CD4-positive, alpha-beta memory T cell (primary cell): Measurements from ENCODE around the gene PTPN5. TPM values are rescaled to one million over a fixed set of nuclear protein-coding genes. Genes with fewer than 3 reads are reported as not detected.

ENCODE experiments used
- CTCF ChIA-PET: fragments of 350-600 bp; sonication (Branson Sonifier 250); formaldehyde crosslinking; loops from one replicate; lab custom pipeline; 2021; ENCODE audit warnings: inconsistent platforms; ENCODE audit not compliant: partially characterized antibody; lab: Charles Lee
- POLR2A ChIA-PET: fragments of 350-600 bp; sonication (Branson Sonifier 250); formaldehyde crosslinking; loops from one replicate; lab custom pipeline; 2021; ENCODE audit not compliant: partially characterized antibody; lab: Charles Lee
- DNase-seq, 5 donors: peaks; one replicate each; pipeline versions ENCODE4 v3.0.0 to v3.0.0-alpha.2; 2020 to 2022; ENCODE audit warnings: mixed read lengths in 1 of 5
- H3K27ac ChIP-seq: one replicate; pipeline ENCODE4 v1.7.0; 2013; ENCODE audit warnings: low read depth, low read length
- H3K27me3 ChIP-seq: 2 replicates; pipeline ENCODE4 v1.7.0; 2013; ENCODE audit warnings: mild to moderate bottlenecking, low read length, moderate library complexity; ENCODE audit not compliant: insufficient read depth
- H3K36me3 ChIP-seq: 2 replicates; pipeline ENCODE4 v1.7.0; 2013; ENCODE audit warnings: mild to moderate bottlenecking, low read length, moderate library complexity; ENCODE audit not compliant: insufficient read depth
- H3K4me1 ChIP-seq: 2 replicates; pipeline ENCODE4 v1.7.0; 2013; ENCODE audit warnings: mild to moderate bottlenecking, low read length, moderate library complexity; ENCODE audit not compliant: insufficient read depth
- H3K4me3 ChIP-seq, 2 donors: one replicate each; pipeline ENCODE4 v1.7.0; 2013; ENCODE audit warnings: low read length in 2 of 2, mild to moderate bottlenecking in 1 of 2
- H3K9me3 ChIP-seq, 2 donors: one replicate each; pipeline ENCODE4 v1.7.0; 2013; ENCODE audit warnings: low read length in 2 of 2, control low read depth in 1 of 2; ENCODE audit not compliant: control insufficient read depth in 1 of 2
- H3K27ac Mint-ChIP-seq, 7 donors: one replicate each; pipeline ENCODE4 v1.8.0; 2020 to 2021; ENCODE audit warnings: mixed read lengths in 7 of 7, mild to moderate bottlenecking in 6 of 7, inconsistent platforms in 3 of 7, moderate library complexity in 3 of 7
- H3K27me3 Mint-ChIP-seq, 2 donors: one replicate each; pipeline ENCODE4 v1.8.0; 2020 to 2021; ENCODE audit warnings: mixed read lengths in 2 of 2
- H3K36me3 Mint-ChIP-seq, 2 donors: one replicate each; pipeline ENCODE4 v1.8.0; 2020 to 2021; ENCODE audit warnings: mixed read lengths in 2 of 2, inconsistent platforms in 1 of 2, mild to moderate bottlenecking in 1 of 2
- H3K4me1 Mint-ChIP-seq, 4 donors: one replicate each; pipeline ENCODE4 v1.8.0; 2020 to 2021; ENCODE audit warnings: mixed read lengths in 4 of 4, mild to moderate bottlenecking in 1 of 4
- H3K4me3 Mint-ChIP-seq, 8 donors: one replicate each; pipeline ENCODE4 v1.8.0; 2020 to 2021; ENCODE audit warnings: mixed read lengths in 8 of 8, mild to moderate bottlenecking in 7 of 8, moderate library complexity in 6 of 8, inconsistent platforms in 3 of 8
- H3K9me3 Mint-ChIP-seq, 8 donors: one replicate each; pipeline ENCODE4 v1.8.0; 2020 to 2021; ENCODE audit warnings: mixed read lengths in 8 of 8, mild to moderate bottlenecking in 5 of 8, inconsistent platforms in 3 of 8, moderate library complexity in 1 of 8
- intact Hi-C: fragments of 100-400 bp; cut with micrococcal nuclease; formaldehyde crosslinking; loops from one replicate; pipeline ENCODE4 v1.15.1; 2023
- polyA plus RNA-seq, 2 donors: library from polyadenylated mRNA; unstranded; fragments of 300-500 nt; fragmentation: Illumina TruSeq; gene quantifications; one replicate each; pipeline ENCODE4 v1.2.3, GENCODE V29; 2021
- total RNA-seq, 2 experiments: library from RNA; stranded (reverse); gene quantifications; one replicate each; pipeline ENCODE4 v1.2.3, GENCODE V29; 2021

Gene PTPN5
- total and polyA plus RNA-seq, 4 experiments from 2014 or later: not detected

DNA sequence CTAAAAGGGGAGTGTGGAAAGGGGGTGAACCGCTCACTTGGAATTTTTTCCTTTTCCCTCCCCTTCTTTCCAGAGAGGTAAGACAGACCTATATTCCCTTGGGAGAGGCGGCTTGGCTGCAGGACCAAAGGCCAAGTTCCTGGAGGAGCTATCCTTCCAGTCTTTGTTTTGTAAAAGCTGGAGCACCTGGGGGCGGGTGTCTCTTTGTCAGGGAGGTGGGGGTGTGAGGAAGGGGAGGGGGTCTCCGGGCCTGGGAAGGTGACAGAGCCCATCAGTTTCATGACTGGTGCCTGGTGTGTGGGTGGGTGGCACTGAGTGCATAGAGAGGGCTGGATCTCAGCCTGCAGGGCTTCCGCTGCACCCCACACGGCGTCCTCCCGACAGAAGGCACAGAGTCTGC is 18.5 kb downstream of the PTPN5 start:
- Histone ChIP-seq H3K36me3 (no peaks in the 10 kb centered on the region), H3K27me3 (no peaks in the 10 kb centered on the region), H3K9me3 (no peaks in the 10 kb centered on the region), H3K4me1 (no peaks in the 10 kb centered on the region), H3K4me3 (no peak overlapping the region), H3K27ac (no peak overlapping the region)
- intact Hi-C loops: no loop called here
- no peaks in the 10 kb centered on the region for H3K36me3 Mint-ChIP-seq
- H3K27ac Mint-ChIP-seq: no peak overlapping the region
- ChIA-PET POLR2A (no interaction called here), CTCF (interaction anchor here (0.7 to 0.8 kb wide), 3 partner anchors 16 to 658 kb away, joined by 3 to 5 read pairs (median 3); no protein-coding TSS in a partner anchor)
- peaks cover 2 to 5% (median 4%) of the 10 kb centered on the region in 4 donors for H3K4me1 Mint-ChIP-seq
- no peak overlapping the region for H3K4me3 Mint-ChIP-seq
- peaks cover 5 to 7% of the 10 kb centered on the region in 2 donors for H3K27me3 Mint-ChIP-seq
- no peak for DNase-seq
- H3K9me3 Mint-ChIP-seq: peaks cover 0 to 3% (median 0%) of the 10 kb centered on the region in 8 donors

DNA sequence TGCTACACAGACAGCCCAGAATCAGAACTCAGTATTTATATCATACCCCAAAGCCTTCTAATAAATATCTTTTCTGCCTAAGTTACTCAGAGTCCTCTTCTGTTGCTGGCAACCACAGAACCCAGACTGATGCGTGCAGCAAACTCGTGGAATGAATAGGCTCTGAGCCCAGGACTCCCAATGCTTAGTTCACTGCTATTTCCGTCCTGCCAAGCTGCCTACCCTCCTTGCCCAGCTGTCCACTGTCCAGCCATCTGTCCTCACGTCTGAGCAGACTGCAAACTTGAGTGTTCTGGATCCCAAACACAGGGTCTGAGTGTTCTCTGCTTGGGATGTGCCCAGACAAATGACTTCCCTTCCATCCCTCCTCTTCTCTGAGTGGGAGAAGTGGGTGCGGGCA is 19.4 kb downstream of the PTPN5 start:
- H3K9me3 ChIP-seq: no peaks in the 10 kb centered on the region
- no peak overlapping the region for H3K4me3 ChIP-seq
- Mint-ChIP-seq H3K9me3 (no peaks in the 10 kb centered on the region), H3K27me3 (peaks cover 5 to 9% of the 10 kb centered on the region in 2 donors), H3K27ac (no peak overlapping the region), H3K4me3 (no peak overlapping the region), H3K36me3 (no peaks in the 10 kb centered on the region), H3K4me1 (no peaks in the 10 kb centered on the region)
- CTCF ChIA-PET: interaction anchor here (1.0 kb wide), 1 partner anchor 9 kb away, joined by 3 read pairs; no protein-coding TSS in a partner anchor
- intact Hi-C loops: no loop called here
- POLR2A ChIA-PET: no interaction called here
- DNase-seq: no peak
- H3K27ac ChIP-seq: no peak overlapping the region
- H3K36me3 ChIP-seq: no peaks in the 10 kb centered on the region
- H3K4me1 ChIP-seq: no peaks in the 10 kb centered on the region
- no peaks in the 10 kb centered on the region for H3K27me3 ChIP-seq

DNA sequence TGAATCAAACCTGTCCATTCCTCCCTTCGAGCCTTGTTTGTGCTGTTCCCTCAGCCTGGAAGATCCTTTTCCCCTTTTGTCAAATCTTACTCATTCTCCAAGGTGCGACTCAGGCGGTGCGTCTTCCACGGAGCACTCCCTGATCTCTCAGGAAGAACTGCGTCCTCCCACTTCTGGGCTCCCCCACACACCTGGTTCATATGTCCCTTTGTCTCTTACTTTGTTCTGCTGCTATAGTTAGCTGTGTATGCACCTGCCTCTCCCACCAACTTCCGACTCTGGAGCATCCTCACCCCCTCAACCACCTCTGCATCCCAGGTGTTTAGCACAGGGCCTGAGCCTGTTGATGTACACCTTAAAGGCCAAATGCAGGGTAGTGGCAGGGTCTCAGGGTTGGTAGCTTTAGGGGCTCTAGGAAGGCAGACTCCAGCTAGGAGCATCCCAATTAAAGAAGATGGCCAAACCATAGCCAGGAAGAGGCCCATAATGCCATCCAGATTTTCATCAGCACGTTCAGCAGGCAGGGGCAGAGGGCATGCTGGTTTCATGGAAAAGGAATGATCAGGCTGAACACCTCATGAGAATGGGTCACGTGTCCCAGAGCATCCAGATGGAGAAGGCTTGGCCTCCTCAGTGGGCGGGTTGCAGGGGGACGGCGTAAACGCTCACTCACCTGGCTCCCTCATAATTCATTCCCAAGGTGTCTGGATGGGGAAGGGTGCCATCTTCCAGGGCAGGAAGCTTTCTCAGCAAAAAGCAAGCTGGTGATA is 20.1 kb downstream of the PTPN5 start:
- H3K9me3 Mint-ChIP-seq: no peaks in the 10 kb centered on the region
- H3K27me3 Mint-ChIP-seq: peaks cover 5 to 9% of the 10 kb centered on the region in 2 donors
- intact Hi-C loops: no loop called here
- Histone ChIP-seq H3K36me3 (no peaks in the 10 kb centered on the region), H3K27me3 (no peaks in the 10 kb centered on the region), H3K4me3 (no peak overlapping the region), H3K9me3 (no peaks in the 10 kb centered on the region), H3K27ac (no peak overlapping the region), H3K4me1 (no peaks in the 10 kb centered on the region)
- CTCF ChIA-PET: interaction anchor here (0.8 to 1.3 kb wide), 3 partner anchors 8 to 457 kb away, joined by 3 to 4 read pairs (median 3); no protein-coding TSS in a partner anchor
- H3K4me3 Mint-ChIP-seq: no peak overlapping the region
- POLR2A ChIA-PET: no interaction called here
- no peaks in the 10 kb centered on the region for H3K4me1 Mint-ChIP-seq
- H3K36me3 Mint-ChIP-seq: no peaks in the 10 kb centered on the region
- peak overlapping the region in 1 of 7 donors; percentile 23 for H3K27ac Mint-ChIP-seq
- no peak for DNase-seq

DNA sequence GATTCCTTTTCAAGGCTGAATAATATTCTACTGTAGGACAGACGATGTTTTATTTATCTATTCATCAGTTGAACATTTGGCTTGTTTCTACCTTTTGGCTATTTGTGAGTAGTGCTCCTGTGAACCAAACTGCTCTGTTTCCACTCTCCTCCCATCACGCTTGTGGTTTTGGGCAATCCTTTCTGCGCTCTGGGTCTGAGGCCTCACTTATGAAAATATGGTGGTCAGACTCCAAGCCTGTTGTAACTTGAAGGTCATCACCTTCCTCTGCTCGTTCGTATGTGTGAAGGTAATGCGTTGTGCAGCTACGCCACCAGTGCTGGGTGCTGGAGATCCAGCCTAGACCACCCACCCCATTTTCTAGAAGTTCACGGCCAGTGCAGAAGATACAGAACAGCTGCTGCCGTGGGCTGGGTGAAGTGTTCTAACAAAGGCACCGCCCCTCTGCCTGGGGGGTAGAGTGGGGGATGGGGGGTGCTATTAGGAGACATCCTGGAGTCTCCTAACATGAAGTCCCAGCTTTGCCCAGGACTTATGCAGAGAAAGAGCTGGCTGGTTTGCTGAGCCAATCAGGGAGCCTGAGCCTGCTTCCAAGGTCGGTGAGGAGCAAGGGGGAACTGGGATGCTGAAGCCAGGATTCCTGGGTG is 21.0 kb downstream of the PTPN5 start:
- ChIA-PET CTCF (interaction anchor here (0.8 to 1.3 kb wide), 2 partner anchors 10 to 456 kb away, joined by 3 to 4 read pairs; no protein-coding TSS in a partner anchor), POLR2A (no interaction called here)
- H3K27ac Mint-ChIP-seq: no peak overlapping the region
- H3K27me3 ChIP-seq: no peaks in the 10 kb centered on the region
- H3K9me3 ChIP-seq: no peaks in the 10 kb centered on the region
- no peaks in the 10 kb centered on the region for H3K36me3 Mint-ChIP-seq
- H3K4me3 ChIP-seq: no peak overlapping the region
- H3K4me1 Mint-ChIP-seq: no peaks in the 10 kb centered on the region
- intact Hi-C loops: no loop called here
- H3K36me3 ChIP-seq: no peaks in the 10 kb centered on the region
- no peak overlapping the region for H3K4me3 Mint-ChIP-seq
- DNase-seq: no peak
- H3K27me3 Mint-ChIP-seq: peaks cover 6 to 9% of the 10 kb centered on the region in 2 donors
- no peaks in the 10 kb centered on the region for H3K9me3 Mint-ChIP-seq
- H3K27ac ChIP-seq: no peak overlapping the region
- H3K4me1 ChIP-seq: no peaks in the 10 kb centered on the region

DNA sequence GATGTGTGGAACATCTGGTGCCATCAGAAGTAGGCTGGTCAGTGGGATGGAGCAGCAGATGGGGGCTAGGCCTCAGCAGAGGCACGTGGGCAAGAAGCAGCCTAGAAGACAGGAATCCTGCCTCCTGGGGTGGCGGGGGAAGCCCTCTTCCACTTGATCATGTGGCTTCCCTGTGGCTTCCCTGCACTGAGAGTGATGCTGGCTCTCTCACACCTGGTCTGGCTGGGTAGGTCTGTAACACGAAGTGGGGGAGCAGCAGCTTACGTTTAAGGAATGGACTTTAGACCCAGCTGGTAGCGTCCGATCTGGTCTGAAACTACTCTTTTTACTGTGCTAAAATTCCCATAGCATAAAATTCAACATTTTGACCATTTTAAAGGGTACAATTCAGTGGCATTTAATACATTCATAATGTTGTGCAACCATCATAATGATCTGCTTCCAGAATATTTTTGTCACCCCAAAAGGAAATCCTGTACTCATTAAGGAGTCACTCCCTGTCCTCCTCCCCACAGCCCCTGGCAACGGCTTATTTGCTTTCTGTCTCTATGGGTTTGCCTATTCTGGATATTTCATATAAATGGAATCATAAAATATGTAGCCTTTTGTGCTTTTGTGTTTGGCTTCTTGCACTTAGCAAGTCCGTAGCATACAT is 21.7 kb downstream of the PTPN5 start:
- no peaks in the 10 kb centered on the region for H3K36me3 ChIP-seq
- no peak overlapping the region for H3K4me3 ChIP-seq
- H3K4me1 ChIP-seq: no peaks in the 10 kb centered on the region
- DNase-seq: no peak
- H3K9me3 ChIP-seq: no peaks in the 10 kb centered on the region
- no peaks in the 10 kb centered on the region for H3K36me3 Mint-ChIP-seq
- no peak overlapping the region for H3K27ac Mint-ChIP-seq
- ChIA-PET POLR2A (no interaction called here), CTCF (interaction anchor here (0.9 kb wide), 1 partner anchor 230 kb away, joined by 4 read pairs; no protein-coding TSS in a partner anchor)
- no peaks in the 10 kb centered on the region for H3K4me1 Mint-ChIP-seq
- H3K27me3 ChIP-seq: no peaks in the 10 kb centered on the region
- intact Hi-C loops: loop anchor here (10.0 kb wide), 1 partner anchor 525 kb away; the partner anchor contains the start of gene SAA2
- peaks cover 8 to 9% of the 10 kb centered on the region in 2 donors for H3K27me3 Mint-ChIP-seq
- no peaks in the 10 kb centered on the region for H3K9me3 Mint-ChIP-seq
- no peak overlapping the region for H3K4me3 Mint-ChIP-seq
- no peak overlapping the region for H3K27ac ChIP-seq

DNA sequence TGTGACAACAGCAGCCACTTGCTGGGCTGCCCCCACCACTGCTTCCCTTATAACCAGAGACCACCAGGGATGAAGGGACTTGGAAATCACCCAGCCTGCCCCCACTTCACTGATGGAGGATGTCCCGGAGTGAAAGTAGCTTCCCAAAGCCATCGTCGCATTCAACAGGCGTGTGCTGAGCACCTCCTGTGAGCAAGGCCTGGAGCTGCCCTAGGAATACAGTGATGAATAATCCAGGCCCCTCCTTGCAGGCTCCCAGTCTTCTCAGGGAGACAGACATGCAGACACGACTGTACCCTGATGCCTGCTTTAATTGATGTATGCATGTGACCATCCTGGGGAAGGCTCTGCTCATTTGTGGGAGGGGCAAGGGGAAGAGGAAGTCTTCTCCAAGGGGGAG is 22.6 kb downstream of the PTPN5 start:
- no peak overlapping the region for H3K4me3 Mint-ChIP-seq
- peaks cover 8 to 9% of the 10 kb centered on the region in 2 donors for H3K27me3 Mint-ChIP-seq
- H3K4me1 Mint-ChIP-seq: peaks cover 2 to 3% (median 3%) of the 10 kb centered on the region in 4 donors
- intact Hi-C loops: loop anchor here (10.0 kb wide), 1 partner anchor 524 kb away; the partner anchor contains the start of gene SAA2
- H3K27ac Mint-ChIP-seq: no peak overlapping the region
- H3K36me3 ChIP-seq: no peaks in the 10 kb centered on the region
- H3K9me3 Mint-ChIP-seq: no peaks in the 10 kb centered on the region
- no peaks in the 10 kb centered on the region for H3K36me3 Mint-ChIP-seq
- ChIA-PET POLR2A (no interaction called here), CTCF (interaction anchor here (0.9 to 2.5 kb wide), 2 partner anchors 229 to 654 kb away, joined by 4 to 11 read pairs; no protein-coding TSS in a partner anchor)
- H3K4me1 ChIP-seq: peaks cover 2% of the 10 kb centered on the region
- no peak for DNase-seq
- H3K27ac ChIP-seq: no peak overlapping the region
- H3K27me3 ChIP-seq: no peaks in the 10 kb centered on the region
- H3K4me3 ChIP-seq: no peak overlapping the region
- no peaks in the 10 kb centered on the region for H3K9me3 ChIP-seq
